GM21515 (cell line): ENCODE measurements around the gene GNG4.
"Not testable (repeated sequence)": the region's sequence is repeated elsewhere in the genome, so short reads cannot be mapped to it uniquely, and the experiment has no call there.

Experiments used
- ATAC-seq: cut with Tn5 transposase; IDR thresholded peaks from one replicate; pipeline ENCODE4 v1.9.1; 2021; ENCODE audit not compliant: unreplicated experiment

The GNG4 gene

DNA sequence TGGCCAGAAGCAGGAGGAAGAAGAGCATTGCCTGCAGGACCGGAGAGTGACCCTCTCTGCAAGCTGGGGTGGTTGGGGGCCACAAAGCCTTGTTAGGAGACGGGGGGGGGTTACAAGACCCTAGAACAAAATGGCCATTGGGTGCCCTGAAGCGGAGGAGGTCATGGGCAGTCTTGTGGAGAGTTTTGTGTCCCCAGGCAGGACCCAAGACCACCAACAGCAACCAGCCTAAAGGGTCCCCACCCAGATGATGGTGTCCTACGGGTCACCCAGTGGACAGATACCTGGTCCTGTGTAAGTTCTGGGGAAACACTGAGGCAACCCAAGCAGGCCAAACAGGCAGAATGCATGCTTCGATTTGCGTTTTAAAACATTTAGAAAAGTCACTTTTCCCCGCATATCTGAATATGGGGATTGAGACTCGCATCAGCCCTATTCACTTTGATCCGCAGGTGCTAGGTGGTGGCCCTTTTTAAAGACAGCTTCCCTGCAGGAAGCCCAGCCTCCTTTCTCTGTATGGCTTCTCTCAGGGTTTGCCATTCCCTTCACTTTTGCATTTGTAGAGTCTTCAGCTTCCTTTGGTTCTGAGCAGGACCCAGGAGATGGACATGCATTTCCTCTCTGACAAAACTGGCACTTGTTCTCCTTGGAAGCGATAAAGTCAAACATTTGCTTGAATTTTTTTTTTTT is 21.1 kb downstream of the GNG4 start:
- no peak for ATAC-seq

DNA sequence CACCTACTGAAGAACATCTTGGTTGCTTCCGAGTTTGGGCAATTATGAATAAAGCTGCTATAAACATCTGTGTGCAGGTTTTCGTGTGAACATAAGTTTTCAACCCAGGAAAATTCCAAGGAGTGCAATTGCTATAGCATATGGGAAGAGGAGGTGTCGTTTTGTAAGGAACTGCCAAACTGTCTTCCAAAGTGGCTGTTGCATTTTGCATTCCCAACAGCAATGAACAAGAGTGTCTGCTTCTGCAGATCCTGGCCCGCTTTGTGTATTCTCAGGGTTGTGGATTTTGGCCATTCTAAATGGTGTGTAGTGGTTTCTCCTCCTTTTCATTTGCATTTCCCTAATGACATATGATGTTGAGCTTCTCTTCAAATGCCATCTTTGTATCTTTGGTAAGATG is 23.8 kb downstream of the GNG4 start:
- no peak for ATAC-seq

DNA sequence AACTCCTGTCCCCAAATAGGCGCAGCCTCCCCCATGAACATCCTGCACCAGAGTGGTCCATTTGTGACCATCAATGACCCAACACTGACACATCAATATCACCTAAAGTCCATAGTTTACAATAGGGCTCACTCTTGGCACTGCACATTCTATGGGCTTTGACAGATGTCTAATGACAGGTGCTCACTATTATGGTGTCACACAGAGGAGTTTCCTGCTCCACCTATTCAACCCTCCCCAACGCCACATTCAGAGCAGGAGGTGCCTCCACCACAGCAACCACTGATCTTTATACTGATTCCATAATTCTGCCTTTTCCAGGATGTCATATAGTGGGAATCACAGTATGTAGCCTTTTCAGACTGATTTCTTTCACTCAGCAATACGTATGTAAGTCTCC is 24.2 kb downstream of the GNG4 start:
- no peak for ATAC-seq

DNA sequence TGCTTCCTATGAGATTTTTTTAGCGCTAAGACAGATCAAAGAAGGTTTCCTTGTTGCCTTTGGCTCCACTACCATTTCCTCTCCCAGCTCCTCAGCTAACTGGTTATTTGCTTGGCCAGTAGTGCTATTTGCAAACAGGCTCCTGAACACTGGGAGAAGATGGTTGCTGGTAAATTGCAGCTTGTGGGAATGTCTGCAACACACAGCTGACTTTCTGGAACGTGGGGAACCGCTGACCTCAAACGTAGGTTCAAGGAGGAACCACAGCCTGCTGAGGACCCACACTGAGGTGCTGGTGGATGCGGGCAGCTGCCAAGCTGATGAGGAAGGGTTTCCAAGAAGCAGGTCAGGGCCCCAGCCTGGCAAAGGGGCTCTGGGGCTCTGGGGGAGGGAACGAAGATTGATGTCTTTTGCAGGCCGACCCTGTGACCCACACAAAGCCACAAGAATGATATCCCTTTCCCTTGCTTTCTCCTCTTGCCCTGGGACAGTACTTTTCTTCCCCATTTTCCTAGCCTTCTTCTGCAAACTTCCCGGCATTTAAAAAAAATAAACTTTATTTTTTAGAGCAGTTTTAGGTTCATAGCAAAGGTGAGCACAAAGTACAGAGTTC is 24.8 kb downstream of the GNG4 start:
- no peak for ATAC-seq

DNA sequence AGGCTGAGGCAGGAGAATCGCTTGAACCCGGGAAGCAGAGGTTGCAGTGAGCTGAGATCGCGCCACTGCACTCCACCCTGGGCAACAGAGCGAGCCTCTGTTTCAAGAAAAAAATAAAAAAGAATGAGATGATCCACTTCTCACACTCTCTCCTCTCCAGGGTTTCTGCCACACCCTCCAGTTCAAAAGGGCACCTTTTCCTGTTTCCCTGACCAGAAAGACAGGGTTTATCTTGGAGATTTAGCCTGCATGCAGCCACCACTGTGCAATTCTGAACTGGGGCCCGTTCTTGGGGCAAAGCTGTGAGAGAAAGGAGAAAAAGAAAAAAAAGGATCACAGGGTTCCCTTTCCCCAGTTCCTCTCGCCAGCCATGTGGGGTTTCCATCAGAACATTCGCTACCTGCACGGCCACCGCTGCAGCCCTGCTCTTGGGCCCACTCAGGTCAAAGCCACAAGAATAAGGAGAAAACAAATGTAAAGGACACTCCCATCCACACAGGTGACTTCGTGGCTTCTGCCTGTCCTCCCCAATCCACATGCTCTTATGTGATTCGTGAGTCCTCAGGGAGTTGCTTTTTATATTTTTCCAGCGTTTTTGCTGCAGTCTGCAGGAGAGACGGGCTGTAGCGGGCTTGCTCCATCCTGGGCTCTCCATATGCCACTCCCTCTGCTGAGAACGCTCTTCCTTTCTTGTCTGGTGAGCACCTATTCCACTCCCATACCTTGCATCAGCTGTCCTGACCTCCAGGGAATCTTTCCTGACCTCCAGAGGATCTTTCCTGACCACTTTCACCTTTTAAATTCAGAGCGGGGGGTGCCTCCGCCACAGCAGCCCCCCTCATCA is 26.4 kb downstream of the GNG4 start:
- ATAC-seq: no peak

DNA sequence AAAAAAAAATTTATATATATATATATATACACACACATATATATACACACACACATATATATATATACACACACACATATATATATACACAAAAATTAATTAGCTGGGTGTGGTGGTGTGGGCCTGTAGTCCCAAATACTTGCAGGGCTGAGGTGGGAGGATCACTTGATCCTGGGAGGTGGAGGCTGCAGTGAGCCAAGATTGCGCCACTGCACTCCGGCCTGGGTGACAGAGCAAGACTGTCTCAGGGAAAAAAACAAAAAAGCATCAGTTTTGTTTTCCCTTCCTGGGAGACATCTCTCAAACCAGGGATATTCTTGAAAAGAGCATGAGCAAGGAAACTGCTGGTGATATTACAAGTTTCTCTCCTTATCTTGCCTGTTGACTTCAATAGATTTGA is 30.4 kb downstream of the GNG4 start:
- ATAC-seq: not testable (repeated sequence)

DNA sequence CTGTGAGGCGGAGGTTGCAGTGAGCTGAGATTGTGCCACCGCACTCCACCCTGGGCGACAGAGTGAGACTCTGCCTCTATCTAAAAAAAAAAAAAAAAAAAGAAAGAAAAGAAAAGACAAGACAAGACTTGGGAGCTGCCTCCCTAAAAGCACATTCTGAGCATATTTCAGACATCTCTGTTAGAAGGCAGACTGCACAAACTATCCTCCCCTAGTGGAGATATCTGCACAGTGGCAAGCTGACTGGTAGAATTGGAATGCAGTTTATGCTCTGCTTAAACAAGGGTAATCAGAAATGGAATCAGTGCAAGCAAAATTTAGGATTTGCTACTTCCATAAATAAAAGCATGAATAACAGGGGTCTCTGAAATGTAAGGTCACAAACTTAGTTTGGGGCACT is 31.8 kb downstream of the GNG4 start:
- ATAC-seq: no peak

DNA sequence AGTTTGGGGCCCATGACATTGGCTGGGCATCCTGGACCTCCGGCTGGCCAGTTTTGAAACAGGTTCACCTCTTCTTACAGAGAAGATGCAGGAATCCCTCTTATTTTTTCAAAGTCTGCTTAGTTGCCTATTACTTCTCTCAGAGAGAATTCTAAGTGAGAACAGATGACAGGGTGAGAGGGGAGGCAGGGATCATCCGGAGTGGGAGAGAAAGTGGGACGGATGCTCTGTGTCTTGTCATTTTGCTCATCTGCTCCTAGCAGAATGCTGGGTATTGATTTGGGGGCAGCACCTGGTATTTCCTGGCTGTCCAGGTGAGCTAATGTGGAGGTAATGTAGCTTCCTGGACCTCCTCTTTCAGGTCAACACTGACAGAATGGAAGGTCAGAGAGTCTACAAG is 32.4 kb downstream of the GNG4 start:
- no peak for ATAC-seq

DNA sequence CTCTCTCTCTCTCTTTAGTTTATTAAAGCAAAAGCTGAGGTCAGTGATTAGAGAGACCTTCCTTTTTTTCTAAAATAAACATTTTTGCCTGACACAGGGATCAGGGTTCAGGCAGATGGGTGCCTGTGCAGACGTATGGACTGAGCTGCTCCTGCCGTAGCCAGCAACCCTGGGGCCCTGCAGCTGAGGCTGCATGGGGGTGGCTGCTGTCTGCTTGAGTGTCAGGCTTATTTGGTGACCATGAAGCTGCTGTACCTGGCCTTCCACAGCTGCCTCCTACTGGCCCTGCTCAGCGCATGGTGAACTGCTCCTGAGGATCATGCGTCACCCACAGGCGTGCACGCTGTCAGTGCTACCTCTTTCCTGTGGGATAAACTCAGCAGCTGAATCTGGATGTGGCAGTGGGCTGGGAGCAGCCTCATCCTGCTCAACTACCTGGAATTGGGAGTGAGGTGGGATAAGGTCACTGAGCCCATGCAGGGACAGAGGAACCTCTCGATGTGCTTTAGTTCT is 35.1 kb downstream of the GNG4 start:
- no peak for ATAC-seq

DNA sequence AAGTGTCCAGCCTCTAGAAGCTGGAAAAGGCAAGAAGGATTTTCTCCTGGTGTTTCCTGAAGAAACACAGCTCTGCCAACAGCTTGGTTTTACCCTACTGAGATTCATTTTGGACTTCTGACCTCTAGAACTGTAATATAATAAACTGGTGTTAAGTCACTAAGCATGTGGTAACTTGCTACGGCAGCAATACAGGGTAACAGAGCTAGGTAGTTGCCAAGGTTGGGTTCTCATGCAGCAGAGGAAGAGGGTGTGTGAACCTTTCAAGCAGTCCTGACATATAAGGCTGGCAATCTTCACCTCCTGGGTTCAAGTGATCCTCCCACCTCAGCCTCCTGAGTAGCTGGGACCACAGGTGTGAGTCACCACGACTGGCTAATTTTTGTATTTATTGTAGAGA is 36.0 kb downstream of the GNG4 start:
- no peak for ATAC-seq

DNA sequence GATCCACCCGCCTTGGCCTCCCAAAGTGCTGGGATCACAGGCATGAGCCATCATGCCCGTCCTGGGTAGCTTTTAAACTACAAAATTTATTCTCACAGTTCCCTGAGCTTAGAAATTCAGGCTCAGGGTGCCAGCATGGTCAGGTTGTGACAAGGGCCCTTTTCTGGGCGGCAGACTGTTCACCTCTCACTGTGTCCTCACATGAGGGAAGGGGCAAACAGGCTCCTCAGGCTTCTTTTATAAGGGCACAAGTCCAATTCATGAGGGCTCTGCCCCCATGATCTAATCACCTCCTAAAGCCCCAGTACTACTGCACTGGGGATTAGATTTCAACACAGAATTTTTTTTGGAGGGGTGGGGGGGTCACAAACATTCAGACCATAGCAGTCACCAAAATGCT is 36.8 kb downstream of the GNG4 start:
- no peak for ATAC-seq

DNA sequence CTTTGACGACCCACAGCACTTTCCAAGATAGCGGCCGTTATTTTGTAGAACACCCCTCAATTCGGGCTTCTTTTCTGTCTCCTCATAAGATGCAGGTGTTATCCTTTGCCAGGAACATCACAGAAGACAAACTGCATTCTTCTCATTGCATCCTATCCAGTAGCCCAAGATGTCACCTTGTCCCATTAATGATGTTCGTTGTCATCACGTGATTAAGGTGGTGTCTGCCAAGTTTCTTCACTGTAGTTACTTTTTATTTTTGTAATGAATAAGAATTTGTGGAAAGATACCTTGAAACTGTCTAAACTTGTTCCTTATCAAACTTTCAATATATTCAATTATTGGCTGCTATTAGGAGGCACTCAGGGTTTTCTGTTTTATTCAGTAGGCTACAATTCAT is 39.4 kb downstream of the GNG4 start:
- ATAC-seq: no peak

DNA sequence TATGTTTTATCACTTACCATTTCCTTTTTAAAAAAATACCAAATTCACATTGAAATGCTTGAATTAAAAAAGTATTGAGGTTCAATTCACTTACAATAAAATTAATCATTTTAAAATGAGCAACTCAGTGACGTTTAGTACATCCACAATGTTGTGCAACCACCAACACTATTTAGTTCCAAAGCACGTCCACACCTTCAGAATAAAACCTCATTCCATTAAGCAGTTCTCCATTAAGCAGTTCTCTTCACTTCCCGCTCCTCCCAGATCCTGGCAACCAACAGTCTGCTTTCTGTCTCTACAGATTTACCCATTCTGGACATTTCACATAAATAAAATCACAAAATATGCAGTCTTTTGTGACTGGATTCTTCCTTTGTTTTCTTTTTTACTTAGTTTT is 41.3 kb downstream of the GNG4 start:
- ATAC-seq: no peak

DNA sequence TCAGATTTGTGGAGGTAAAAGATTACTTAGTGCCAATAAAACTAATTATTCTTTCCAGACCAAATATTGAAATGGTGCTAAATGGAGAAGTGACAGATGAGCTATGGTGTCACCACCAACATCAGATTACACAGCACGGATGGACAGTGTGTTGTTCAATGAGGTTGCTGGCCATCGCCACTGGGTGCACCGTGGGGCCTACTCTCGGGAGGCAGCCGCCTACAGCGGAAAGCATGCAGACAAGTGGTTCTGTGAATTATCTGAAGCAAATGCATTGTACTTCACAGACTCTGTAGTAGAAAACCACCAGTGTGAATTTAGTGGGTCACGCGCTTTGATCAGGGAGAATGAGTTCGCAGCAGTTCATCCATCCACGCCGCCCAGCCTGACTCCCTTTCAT is 42.3 kb downstream of the GNG4 start:
- ATAC-seq: no peak

DNA sequence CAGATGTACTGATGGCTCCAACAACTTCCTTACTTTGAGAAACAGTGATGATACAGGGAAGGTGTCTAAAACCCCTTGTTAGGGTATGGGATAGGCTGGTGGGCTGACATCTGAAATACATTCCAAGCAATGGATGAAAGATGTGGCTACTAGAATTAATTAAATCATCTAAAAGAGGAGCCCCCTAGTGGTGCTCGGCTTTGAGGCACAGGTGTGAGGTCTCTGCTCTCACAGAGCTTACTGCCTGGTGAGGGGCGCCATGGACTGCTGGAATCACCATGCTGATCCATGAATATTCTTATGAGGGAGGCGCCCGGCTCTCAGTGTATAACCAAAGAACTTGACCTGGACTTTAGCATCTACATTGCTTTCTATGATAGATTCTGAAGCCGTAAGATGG is 48.5 kb downstream of the GNG4 start:
- ATAC-seq: no peak

DNA sequence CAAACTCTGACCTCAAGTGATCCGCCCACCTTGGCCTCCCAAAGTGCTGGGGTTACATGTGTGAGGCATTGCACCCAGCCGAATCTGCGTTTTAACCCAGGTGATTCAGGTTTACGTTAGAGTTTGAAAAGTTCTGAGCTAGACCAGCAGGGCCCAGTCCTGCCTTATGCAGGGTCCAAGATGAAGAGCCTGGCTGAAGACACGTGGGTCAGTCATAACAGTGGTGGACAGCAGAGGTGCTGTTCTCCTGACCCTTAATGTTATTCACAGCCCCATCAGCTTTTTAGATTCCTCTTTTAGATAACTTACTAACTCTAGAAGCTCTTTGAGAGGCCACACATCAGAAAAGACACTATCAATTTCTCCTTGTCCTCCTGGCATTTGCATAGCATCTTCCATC is 50.0 kb downstream of the GNG4 start:
- no peak for ATAC-seq

DNA sequence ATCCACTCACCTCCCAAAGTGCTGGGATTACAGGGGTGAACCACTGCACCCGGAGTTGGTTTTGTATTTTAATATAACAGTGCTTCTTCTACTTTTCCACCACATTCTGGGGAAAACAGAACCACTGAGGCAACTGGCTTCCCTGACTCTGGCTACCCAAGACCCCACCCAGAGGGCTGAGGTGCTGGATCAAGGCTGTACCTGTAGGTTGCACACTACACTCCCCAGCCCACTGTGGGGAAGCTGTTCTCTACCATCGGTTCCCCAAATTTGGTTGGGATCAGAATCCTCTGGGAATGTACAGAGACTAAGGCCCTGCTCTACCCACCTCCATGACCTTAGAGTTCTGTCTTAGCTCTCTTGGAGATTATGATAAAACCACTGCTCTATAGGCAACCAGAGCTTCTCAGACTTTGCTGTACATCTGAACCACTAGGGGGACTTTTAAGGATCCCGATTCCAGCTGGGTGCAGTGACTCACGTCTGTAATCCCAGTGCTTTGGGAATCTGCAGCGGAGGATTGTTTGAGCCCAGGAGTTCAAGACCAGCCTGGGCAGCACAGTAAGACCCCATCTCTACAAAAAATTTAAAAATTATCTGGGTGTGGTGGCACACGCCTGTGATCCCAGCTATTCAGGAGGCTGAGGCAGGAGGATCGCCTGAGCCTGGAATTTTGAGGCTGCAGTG is 51.6 kb downstream of the GNG4 start:
- no peak for ATAC-seq

DNA sequence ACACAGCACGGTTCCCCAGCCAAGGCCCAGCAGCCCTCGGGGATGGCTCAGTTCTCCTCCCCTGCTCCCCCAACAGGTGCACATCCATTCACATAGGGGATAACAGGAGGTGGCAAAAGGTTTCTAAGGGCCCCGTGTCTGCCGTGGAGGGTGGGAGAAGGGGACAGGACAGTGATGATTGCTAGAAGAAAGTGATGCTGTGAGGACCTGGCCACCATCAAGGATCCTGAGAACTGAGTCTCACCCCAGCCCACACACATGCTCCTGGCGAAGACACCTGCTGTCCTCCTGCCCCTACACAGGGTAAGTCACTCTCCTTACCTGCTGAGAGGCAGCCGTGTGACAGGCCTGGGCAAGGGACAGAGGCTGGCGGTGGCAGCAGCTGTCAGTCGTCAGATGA is 54.5 kb downstream of the GNG4 start:
- ATAC-seq: no peak

DNA sequence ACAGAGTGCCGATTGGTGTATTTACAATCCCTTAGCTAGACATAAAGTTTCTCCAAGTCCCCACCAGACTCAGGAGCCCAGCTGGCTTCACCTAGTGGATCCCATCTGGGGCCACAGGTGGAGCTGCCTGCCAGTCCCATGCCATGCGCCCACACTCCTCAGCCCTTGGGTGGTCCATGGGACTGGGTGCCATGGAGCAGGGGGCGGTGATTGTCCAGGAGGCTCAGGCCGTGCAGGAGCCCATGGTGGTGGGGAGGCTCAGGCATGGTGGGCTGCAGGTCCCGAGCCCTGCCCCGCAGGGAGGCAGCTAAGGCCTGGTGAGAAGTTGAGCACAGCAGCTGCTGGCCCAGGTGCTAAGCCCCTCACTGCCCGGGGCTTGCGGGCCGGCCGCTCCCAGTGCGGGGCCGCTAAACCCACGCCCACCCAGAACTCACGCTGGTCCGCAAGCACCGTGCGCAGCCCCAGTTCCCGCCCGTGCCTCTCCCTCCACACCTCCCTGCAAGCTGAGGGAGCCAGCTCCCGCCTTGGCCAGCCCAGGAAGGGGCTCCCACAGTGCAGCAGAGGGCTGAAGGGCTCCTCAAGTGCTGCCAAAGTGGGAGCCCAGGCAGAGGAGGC is 55.2 kb downstream of the GNG4 start:
- not testable (repeated sequence) for ATAC-seq

DNA sequence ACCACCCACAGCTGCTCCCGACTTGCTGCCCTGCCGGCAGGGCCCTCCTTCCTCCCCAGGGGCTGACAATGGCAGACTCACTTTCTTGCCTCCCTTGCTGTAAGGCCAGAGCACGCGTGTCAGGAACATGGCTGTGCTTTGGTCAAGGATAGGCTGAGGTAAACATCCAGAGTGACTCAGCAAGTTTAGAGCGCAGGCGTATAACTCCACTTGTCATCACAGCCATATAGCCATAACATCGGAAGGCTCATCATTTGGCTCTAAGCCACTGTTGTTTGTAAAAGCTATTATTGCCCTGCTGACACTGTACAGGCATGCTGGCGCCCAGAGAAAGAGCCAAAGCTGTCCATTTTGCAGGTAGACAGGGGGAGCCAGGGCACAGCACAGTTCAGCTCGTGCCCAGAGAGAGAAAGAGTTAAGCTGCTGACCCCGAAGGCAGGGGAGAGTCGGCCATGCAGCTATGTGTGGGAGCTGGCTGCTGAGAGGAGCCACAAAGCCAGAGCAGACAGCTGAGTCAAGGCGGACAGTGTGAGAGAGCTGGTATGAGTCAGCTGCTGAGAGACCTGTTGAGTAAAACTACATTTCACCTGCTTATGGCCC is 60.6 kb downstream of the GNG4 start:
- ATAC-seq: no peak

DNA sequence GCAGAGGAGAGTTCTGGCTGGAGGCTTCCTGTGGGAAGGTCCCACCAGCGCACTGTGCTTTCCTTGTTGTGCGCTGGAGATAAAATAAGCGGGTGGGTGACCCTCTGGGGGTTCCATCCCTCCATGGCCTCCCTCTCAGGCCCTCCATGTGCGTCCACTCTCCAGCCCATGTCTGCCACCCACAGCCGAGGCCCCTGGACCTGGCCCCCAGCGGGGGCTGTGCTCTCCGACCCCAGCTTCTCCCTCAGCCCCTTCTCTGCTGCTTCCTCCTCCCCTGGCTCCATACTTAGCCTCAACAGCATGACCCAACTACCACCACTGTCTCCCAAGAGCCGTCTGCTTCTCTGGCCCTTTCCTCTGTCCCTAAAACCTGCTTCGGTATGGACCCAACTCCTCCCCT is 61.4 kb downstream of the GNG4 start:
- ATAC-seq: no peak
